ENCODE measurements around the gene A1BG. TPM values are rescaled to one million over a fixed set of nuclear protein-coding genes. Genes with fewer than 3 reads are reported as not detected.
A peak's percentile ranks its signal among the peaks of the same experiment; 100 is the strongest.

The A1BG gene, protein sequence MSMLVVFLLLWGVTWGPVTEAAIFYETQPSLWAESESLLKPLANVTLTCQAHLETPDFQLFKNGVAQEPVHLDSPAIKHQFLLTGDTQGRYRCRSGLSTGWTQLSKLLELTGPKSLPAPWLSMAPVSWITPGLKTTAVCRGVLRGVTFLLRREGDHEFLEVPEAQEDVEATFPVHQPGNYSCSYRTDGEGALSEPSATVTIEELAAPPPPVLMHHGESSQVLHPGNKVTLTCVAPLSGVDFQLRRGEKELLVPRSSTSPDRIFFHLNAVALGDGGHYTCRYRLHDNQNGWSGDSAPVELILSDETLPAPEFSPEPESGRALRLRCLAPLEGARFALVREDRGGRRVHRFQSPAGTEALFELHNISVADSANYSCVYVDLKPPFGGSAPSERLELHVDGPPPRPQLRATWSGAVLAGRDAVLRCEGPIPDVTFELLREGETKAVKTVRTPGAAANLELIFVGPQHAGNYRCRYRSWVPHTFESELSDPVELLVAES
- 3.9 TPM for total RNA-seq
- long read RNA-seq, partial matches to known transcripts: 0 of 2 reads
- long read RNA-seq, other reads (novel, unspliced or antisense): 0 of 2 reads

- intact Hi-C loops (cut with DNase I): no loop called here
- DNase-seq (ENCODE audit: missing footprints) (peak; percentile 31), ATAC-seq (no peak)
These were observed at the start of gene A1BG for GRCh38 chr19:58352760-58353671. Gene A1BG, minus strand, starts transcription at chr19:58353492. Its CDS starts 55 bp downstream, at chr19:58353437.

DNA sequence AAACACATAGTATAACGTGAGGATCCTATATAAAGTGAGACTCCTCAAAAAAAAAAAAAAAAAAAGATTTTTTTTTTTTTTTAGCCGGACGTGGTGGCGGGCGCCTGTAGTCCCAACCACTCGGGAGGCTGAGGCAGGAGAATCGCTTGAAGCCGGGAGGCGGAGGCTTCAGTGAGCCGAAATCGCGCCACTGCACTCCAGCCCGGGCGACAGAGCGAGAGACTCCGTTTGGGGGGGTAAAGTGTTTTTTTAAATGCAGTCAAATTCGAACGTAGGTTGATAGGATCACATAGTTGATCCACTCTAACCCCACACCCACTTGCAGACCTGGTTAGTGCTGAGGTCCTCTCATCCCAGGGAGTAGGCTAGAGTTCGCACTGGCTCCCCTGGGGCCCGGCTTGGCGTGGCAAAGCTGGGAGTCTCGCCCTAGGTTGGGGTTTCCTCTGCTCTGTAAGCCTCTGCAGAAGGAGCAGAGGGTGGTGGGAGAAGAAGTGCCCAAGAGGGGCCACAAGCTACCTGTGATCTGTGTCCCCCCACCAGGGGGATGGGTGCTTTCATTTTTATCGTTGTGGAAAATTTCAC, 48.6 kb upstream of the A1BG start:
- intact Hi-C loops (cut with DNase I): no loop called here
- ATAC-seq (no peak), DNase-seq (ENCODE audit: missing footprints) (no peak)

- DNase-seq (ENCODE audit: missing footprints) (peak; percentile 100), ATAC-seq (peak; percentile 99)
- intact Hi-C loops (cut with DNase I): no loop called here
These were observed 47.9 kb upstream of the A1BG start for GRCh38 chr19:58400916-58401839.

DNA sequence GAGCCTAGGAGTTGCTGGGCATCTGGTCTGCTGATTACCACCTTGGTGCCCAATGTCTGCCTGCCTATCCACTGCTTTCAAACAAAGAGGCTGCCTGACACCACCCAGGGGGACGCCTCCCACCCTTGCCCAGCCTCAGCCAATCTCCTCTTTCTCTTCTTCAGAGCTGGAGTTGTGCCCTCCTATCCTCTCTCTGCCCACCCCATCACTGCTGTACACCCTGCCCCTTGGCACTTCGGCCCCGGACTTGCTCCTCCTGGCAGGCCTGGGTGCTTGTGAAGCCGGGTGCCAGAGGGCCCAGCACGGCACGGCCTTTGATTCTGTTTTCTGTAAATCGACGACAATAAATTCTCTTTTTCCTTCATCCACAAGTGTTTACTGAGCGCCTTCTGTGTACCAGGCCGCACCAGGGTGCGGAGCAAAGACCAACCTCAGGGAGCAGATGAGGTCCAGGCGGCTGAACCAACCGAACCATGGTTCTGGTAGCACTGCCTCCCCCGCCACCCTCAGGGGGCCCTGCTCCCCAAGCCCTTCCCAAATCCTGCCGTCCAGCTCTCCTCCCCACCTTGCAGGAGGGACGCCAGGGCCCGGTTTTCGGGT, 47.1 kb upstream of the A1BG start:
- ATAC-seq (no peak), DNase-seq (ENCODE audit: missing footprints) (no peak)
- intact Hi-C loops (cut with DNase I): no loop called here

GRCh38 chr19:58399903-58400302, 46.6 kb upstream of the A1BG start:
- no peak for ATAC-seq
- no peak for DNase-seq (ENCODE audit: missing footprints)
- intact Hi-C loops (cut with DNase I): no loop called here

DNA sequence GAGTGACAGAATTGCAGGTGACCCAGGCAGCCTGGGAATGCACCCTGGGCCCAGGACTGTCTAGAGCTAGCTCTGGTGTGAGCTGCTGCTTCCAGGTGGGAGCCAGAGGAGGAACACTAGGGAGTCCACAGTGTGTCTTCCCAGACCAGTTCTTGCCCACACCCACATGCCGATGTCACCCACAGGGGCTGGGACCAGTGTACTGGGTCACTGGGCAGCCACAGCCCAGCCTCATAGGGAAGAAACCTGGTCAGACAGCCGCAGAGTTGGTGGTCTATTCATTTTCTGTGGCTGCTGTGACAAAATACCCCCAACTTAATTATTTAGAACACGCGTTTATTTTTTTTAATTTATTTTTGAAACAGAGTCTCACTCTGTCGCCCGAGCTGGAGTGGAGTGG, 45.3 kb upstream of the A1BG start:
- no peak for DNase-seq (ENCODE audit: missing footprints)
- no peak for ATAC-seq
- intact Hi-C loops (cut with DNase I): no loop called here

- intact Hi-C loops (cut with DNase I): no loop called here
- no peak for ATAC-seq
- DNase-seq (ENCODE audit: missing footprints): no peak
These were observed 44.8 kb upstream of the A1BG start for GRCh38 chr19:58398087-58398486.

DNA sequence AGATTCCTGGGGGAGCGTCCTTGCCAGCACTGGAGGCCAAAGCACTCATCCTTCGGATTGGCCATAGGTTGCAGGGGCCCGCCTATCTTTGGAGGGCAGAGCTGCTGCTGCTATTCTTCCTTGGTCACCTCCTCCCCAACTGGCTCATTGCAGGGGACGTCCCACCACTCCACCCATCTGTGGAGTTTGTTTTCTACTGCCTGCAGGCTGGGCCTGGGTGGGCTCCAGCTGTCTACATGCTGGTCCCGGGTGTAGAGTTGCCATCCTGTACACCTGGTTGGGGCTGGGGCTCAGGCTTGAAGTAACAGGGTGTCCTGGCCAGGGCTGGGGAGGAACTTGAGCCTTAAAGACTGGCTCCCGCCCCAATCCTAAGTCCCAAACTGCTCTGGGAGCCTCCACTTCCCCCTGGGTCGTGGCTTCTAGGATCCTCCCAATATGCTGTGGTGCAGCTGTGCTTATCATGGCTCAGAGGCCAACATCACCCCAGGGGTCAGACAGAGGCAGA, 44.3 kb upstream of the A1BG start:
- DNase-seq (ENCODE audit: missing footprints): no peak
- intact Hi-C loops (cut with DNase I): no loop called here
- no peak for ATAC-seq

GRCh38 chr19:58396691-58397532, 43.6 kb upstream of the A1BG start:
- intact Hi-C loops (cut with DNase I): no loop called here
- ATAC-seq: no peak
- DNase-seq (ENCODE audit: missing footprints): no peak

GRCh38 chr19:58395979-58396627, 42.8 kb upstream of the A1BG start:
- DNase-seq (ENCODE audit: missing footprints) (no peak), ATAC-seq (no peak)
- intact Hi-C loops (cut with DNase I): no loop called here

GRCh38 chr19:58395220-58395978, 42.1 kb upstream of the A1BG start, which contains the start of gene RNF225:
Gene RNF225, plus strand, starts transcription at chr19:58395656. Its CDS starts 434 bp downstream, at chr19:58396090.
- no peak for ATAC-seq
- intact Hi-C loops (cut with DNase I): no loop called here
- no peak for DNase-seq (ENCODE audit: missing footprints)

DNA sequence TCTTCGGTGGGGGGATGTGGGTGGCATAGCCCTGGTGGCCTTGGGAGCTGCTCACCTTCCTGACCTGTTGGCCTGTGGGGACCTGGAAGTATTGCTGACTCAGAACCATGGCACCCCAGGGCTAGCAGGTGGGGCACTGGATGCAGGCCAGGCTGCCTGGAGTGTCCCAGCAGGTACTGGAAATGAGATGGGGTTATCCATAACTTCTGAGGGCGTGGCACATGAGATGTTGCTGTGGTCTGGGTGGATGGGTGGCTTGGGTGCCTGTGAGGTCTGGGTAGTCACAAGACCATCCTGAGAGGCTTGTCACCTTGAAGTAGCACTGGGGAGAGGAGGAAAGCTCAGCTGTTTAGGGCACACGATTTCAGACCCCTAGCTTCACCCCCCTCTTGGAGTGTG, 41.5 kb upstream of the A1BG start:
- no peak for ATAC-seq
- intact Hi-C loops (cut with DNase I): no loop called here
- DNase-seq (ENCODE audit: missing footprints): no peak

DNA sequence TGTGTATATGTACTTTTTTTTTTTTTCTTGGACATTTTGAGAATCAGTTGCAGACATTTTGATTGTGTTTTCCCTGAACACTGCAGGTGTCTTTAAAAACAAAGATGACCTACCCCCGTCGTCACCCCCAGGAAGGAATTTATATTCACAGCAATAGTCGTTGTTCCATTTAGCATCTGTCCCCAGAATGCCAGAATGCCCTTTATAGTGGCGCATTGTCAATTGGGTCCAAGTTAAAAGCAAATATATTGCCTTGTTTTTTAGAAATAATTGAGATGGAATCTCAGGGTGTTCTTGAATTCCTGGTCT, 40.4 kb upstream of the A1BG start:
- no peak for DNase-seq (ENCODE audit: missing footprints)
- intact Hi-C loops (cut with DNase I): no loop called here
- ATAC-seq: no peak

DNA sequence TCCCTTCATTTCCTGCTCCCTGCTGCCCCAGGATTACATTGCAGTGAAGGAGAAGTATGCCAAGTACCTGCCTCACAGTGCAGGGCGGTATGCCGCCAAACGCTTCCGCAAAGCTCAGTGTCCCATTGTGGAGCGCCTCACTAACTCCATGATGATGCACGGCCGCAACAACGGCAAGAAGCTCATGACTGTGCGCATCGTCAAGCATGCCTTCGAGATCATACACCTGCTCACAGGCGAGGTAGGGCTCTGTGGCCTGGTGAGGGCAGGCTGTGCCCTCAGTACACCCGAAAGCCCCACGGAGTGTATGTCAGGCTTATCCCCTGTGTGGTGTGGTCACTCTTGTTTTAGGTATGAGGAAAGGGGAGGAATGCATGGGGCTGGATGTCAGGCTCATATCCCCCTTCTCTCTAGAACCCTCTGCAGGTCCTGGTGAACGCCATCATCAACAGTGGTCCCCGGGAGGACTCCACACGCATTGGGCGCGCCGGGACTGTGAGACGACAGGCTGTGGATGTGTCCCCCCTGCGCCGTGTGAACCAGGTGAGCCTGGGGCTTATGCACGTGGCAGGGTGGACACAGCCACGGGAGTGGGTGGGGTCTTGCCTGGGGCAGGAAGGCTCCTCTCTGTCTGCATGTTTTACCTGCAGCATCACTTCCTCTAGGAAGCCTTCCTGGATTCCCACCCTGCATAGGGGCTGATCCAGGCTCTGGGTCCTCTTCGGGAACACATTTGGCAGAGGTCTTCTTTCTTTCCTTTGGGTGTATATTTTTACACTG, 39.8 kb upstream of the A1BG start:
- ATAC-seq (no peak), DNase-seq (ENCODE audit: missing footprints) (peak; percentile 60)
- intact Hi-C loops (cut with DNase I): no loop called here

GRCh38 chr19:58388175-58388526, 34.9 kb upstream of the A1BG start:
- intact Hi-C loops (cut with DNase I): no loop called here
- ATAC-seq (no peak), DNase-seq (ENCODE audit: missing footprints) (no peak)
